H1 (cell line): ENCODE measurements around the gene PRC1. TPM values are rescaled to one million over a fixed set of nuclear protein-coding genes. Genes with fewer than 3 reads are reported as not detected.

ENCODE experiments used
- ATF3 ChIP-seq: IDR thresholded peaks from 2 replicates; pipeline ENCODE4 v1.6.1; 2011; ENCODE audit warnings: low read depth, mild to moderate bottlenecking, low read length; ENCODE audit not compliant: insufficient read depth
- BCL11A ChIP-seq, 2 experiments: IDR thresholded peaks; one replicate each; pipeline ENCODE4 v1.6.1; 2011; ENCODE audit warnings: low read depth in 2 of 2, low read length in 2 of 2, mild to moderate bottlenecking in 2 of 2
- CBX5 ChIP-seq: fragments of 300-800, 300-1000 bp; sonication (generic); IDR thresholded peaks from 2 replicates; pipeline ENCODE4 v1.7.1; 2016; ENCODE audit warnings: antibody characterized with exemption, low read length, low read depth
- CHD2 ChIP-seq: IDR thresholded peaks from 2 replicates; pipeline ENCODE4 v1.6.1; 2012; ENCODE audit warnings: low read length, improper control_type of control experiment
- CTBP2 ChIP-seq: IDR thresholded peaks from 2 replicates; pipeline ENCODE4 v1.7.0; 2011; ENCODE audit warnings: borderline replicate concordance, mild to moderate bottlenecking, moderate library complexity, mixed read lengths, low read length; ENCODE audit not compliant: insufficient read depth, insufficient read length
- CTCF ChIP-seq, 3 experiments: IDR thresholded peaks; 1 replicate in 2 of 3; 2 replicates in 1 of 3; pipeline versions ENCODE4 v1.5.1 to v1.6.1; 2011; ENCODE audit warnings: low read length in 3 of 3, mild to moderate bottlenecking in 3 of 3, inconsistent platforms in 2 of 3, low read depth in 1 of 3, moderate library complexity in 1 of 3; ENCODE audit not compliant: insufficient read depth in 1 of 3; ENCODE audit errors: control extremely low read depth in 1 of 3
- EP300 ChIP-seq, 2 experiments: IDR thresholded peaks; 1 replicate in 1 of 2; 2 replicates in 1 of 2; pipeline ENCODE4 v1.6.1; 2011 to 2012; ENCODE audit warnings: low read depth in 2 of 2, low read length in 2 of 2, mild to moderate bottlenecking in 2 of 2, borderline replicate concordance in 1 of 2, inconsistent platforms in 1 of 2, moderate library complexity in 1 of 2
- FOSL1 ChIP-seq: IDR thresholded peaks from 2 replicates; pipeline ENCODE4 v1.6.1; 2011; ENCODE audit warnings: mild to moderate bottlenecking, low read depth, low read length, moderate library complexity; ENCODE audit not compliant: insufficient read depth
- JUN ChIP-seq: IDR thresholded peaks from 2 replicates; pipeline ENCODE4 v1.6.1; 2011; ENCODE audit warnings: low read depth, mild to moderate bottlenecking, improper control_type of control experiment, low read length
- KDM5A ChIP-seq: fragments of 200-600 bp; IDR thresholded peaks from 2 replicates; pipeline ENCODE4 v1.7.1; 2012; ENCODE audit warnings: mild to moderate bottlenecking, low read length, inconsistent platforms, mixed read lengths
- MAFK ChIP-seq: IDR thresholded peaks from 2 replicates; pipeline ENCODE4 v1.6.1; 2012; ENCODE audit warnings: low read depth, mild to moderate bottlenecking, improper control_type of control experiment, low read length
- NRF1 ChIP-seq: IDR thresholded peaks from 2 replicates; pipeline ENCODE4 v1.6.1; 2011; ENCODE audit warnings: mild to moderate bottlenecking, low read depth, low read length, improper control_type of control experiment
- RNF2 ChIP-seq: fragments of 200-900, 300-1000 bp; sonication (generic); IDR thresholded peaks from 2 replicates; pipeline ENCODE4 v1.7.1; 2016; ENCODE audit warnings: borderline replicate concordance, low read depth, mild to moderate bottlenecking, antibody characterized with exemption, low read length; ENCODE audit not compliant: poor library complexity, severe bottlenecking; ENCODE audit errors: missing control alignments
- SIRT6 ChIP-seq: IDR thresholded peaks from one replicate; pipeline ENCODE4 v1.7.1; 2012; ENCODE audit warnings: low read length, inconsistent platforms
- SIX5 ChIP-seq: IDR thresholded peaks from 2 replicates; pipeline ENCODE4 v1.6.1; 2011; ENCODE audit warnings: mild to moderate bottlenecking, low read depth, low read length
- SP1 ChIP-seq: IDR thresholded peaks from 2 replicates; pipeline ENCODE4 v1.6.1; 2011; ENCODE audit warnings: low read depth, low read length
- SP4 ChIP-seq: IDR thresholded peaks from 2 replicates; pipeline ENCODE4 v1.6.1; 2012; ENCODE audit warnings: low read length, inconsistent platforms
- SRF ChIP-seq: IDR thresholded peaks from 2 replicates; pipeline ENCODE4 v1.6.1; 2011; ENCODE audit warnings: mild to moderate bottlenecking, low read depth, low read length, moderate library complexity
- SUZ12 ChIP-seq: fragments of 200-600 bp; sonication (generic); IDR thresholded peaks from 2 replicates; pipeline ENCODE4 v1.6.1; 2012; ENCODE audit warnings: mild to moderate bottlenecking, inconsistent platforms, low read length, moderate library complexity, mixed read lengths
- YY1 ChIP-seq: IDR thresholded peaks from 2 replicates; pipeline ENCODE4 v1.6.1; 2011; ENCODE audit warnings: low read depth, mild to moderate bottlenecking, low read length
- polyA plus RNA-seq, 7 experiments: library from polyadenylated mRNA; depleted of rRNA in 3 of 7; stranded (reverse) in 5 of 7; unstranded in 2 of 7; fragments of >200 nt in 5 of 7; fragments of 200-250 nt in 2 of 7; gene quantifications; 1 replicate in 5 of 7; 2 replicates in 1 of 7; 4 replicates in 1 of 7; pipeline versions ENCODE4 v1.2.1 to v1.2.3, GENCODE V29; 2011 to 2013; ENCODE audit warnings: missing spikeins in 2 of 7, mixed read lengths in 2 of 7
- total RNA-seq: library from RNA; stranded (reverse); fragmentation: NEBNext Ultra II Directional; extraction: Animal tissue kit (Norgen Biotek cat#: 25700); gene quantifications from 2 replicates; pipeline ENCODE4 v1.2.1, GENCODE V29; 2021

Gene PRC1
- total and polyA plus RNA-seq, 2 of the 8 experiments (the other 6 are each of a cell fraction or from before 2014, with no cell fraction given) = 90.7 to 181 TPM

DNA sequence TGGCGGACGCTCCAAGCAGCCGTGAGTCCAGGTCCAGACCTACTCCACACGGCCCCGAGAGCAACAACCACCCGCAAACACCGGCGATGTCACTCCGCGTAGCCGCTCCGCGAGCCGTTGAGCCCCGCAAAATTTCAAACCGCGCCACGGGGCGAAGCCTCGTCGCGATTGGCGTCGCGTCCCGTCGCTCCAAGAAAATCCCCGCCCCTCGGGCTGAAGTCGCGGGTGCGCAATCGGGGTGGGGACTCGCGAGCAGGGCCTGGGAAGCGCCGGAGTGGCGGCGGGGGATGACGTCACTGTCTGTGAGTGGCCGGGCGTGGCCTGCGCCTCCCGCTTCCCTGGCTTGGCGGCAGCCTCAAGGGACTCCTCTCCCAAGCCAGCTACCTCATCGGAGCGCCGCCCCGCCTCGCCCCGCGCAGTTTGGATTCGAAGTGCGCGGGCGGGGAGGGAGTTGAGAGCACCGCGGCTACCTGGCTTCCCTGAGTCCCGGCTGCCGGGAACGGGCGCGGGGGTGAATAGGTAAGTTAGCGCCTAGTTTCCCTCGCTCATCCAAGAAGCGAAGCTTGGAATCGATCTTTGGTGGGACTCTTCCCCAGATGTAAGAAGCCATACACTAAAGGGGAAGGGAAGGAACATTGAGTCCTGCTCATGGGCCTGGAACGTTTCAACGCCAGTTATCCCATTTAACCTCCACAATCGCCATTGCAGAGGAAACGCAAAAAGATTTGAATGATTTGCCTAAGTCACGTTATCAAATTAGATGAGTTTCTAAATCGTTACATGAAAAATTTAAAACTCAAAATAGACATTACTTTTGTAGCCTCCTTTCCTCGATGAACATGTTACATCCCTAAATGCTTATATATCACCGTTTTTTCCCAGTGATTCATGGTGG, at the start of gene PRC1 (continued):
- TF ChIP-seq SRF (peak; percentile 55; the same call in 1 of the 2 replicates), BCL11A (IDR thresholded peaks at IDR 0.05; ENCODE audit: low read depth in 2 of 2, low read length in 2 of 2) (no peak), FOSL1 (no peak), NRF1 (0 out of 2 replicates have a peak, but pooled peaks have one; percentile 3), RNF2 (no peak), KDM5A (0 out of 2 replicates have a peak, but pooled peaks have one; percentile 15), SIX5 (no peak), CTBP2 (no peak), SIRT6 (no peak), JUN (peak; percentile 84), MAFK (no peak), ATF3 (peak; percentile 51; the same call in 1 of the 2 replicates), CTCF (IDR thresholded peaks at IDR 0.05; ENCODE audit: control extremely low read depth in 1 of 3, insufficient read depth in 1 of 3, low read depth in 1 of 3, low read length in 3 of 3) (no peak), CBX5 (no peak), SP4 (0 out of 2 replicates have a peak, but pooled peaks have one; percentile 52), EP300 (IDR thresholded peaks at IDR 0.05; ENCODE audit: borderline replicate concordance in 1 of 2, low read depth in 2 of 2, low read length in 2 of 2) (peak in 1 of 2 experiments; percentile 20; a peak in 1 of 3 replicates), YY1 (no peak), SUZ12 (no peak), SP1 (peak; percentile 81; the same call in 1 of the 2 replicates), CHD2 (peak; percentile 84)
